ENCODE results near the gene CDK12. TPM values are rescaled to one million over a fixed set of nuclear protein-coding genes. Genes with fewer than 3 reads are reported as not detected.

Gene CDK12
- total and polyA plus RNA-seq, 2 donors (not counting 1 experiment from before 2014, with no cell fraction given), result 19.4 to 24.9 TPM

- no peak overlapping the region for H2AFZ ChIP-seq (ENCODE audit: low read length)
- no peak overlapping the region for H3K9ac ChIP-seq (ENCODE audit: insufficient read depth, low read length)
- no peak for TF ChIP-seq EZH2 (IDR thresholded peaks at IDR 0.05; ENCODE audit: low read length, missing control alignments)
- TF ChIP-seq, protein P1, sequence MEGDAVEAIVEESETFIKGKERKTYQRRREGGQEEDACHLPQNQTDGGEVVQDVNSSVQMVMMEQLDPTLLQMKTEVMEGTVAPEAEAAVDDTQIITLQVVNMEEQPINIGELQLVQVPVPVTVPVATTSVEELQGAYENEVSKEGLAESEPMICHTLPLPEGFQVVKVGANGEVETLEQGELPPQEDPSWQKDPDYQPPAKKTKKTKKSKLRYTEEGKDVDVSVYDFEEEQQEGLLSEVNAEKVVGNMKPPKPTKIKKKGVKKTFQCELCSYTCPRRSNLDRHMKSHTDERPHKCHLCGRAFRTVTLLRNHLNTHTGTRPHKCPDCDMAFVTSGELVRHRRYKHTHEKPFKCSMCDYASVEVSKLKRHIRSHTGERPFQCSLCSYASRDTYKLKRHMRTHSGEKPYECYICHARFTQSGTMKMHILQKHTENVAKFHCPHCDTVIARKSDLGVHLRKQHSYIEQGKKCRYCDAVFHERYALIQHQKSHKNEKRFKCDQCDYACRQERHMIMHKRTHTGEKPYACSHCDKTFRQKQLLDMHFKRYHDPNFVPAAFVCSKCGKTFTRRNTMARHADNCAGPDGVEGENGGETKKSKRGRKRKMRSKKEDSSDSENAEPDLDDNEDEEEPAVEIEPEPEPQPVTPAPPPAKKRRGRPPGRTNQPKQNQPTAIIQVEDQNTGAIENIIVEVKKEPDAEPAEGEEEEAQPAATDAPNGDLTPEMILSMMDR (conservative IDR thresholded peaks at IDR 0.05 in 1 of 2, IDR thresholded peaks at IDR 0.05 in 1 of 2; ENCODE audit: low read depth in 1 of 2, low read length in 2 of 2), result no peak
- H3K4me2 ChIP-seq (ENCODE audit: extremely low read depth, insufficient read depth, low read length), result no peak overlapping the region
- H3K36me3 ChIP-seq (ENCODE audit: control insufficient read depth, insufficient read depth, low read length), result peaks cover 3% of the 10 kb centered on the region
- H3K9me3 ChIP-seq (ENCODE audit: control insufficient read depth, insufficient read depth, low read depth, low read length), result no peaks in the 10 kb centered on the region
- no peaks in the 10 kb centered on the region for H4K20me1 ChIP-seq (ENCODE audit: control insufficient read depth, extremely low read depth, insufficient read depth, low read length)
- no peak for DNase-seq (ENCODE audit: low read depth in 2 of 2)
- no peaks in the 10 kb centered on the region for H3K27me3 ChIP-seq (ENCODE audit: control insufficient read depth, insufficient read depth, low read length)
- H3K79me2 ChIP-seq (ENCODE audit: control insufficient read depth, insufficient read depth, low read length), result no peaks in the 10 kb centered on the region
- no peak overlapping the region for H3K27ac ChIP-seq (ENCODE audit: insufficient read depth, low read length)
- no peaks in the 10 kb centered on the region for H3K4me1 ChIP-seq (ENCODE audit: control insufficient read depth, extremely low read depth, insufficient read depth, low read length)
- no peak overlapping the region for H3K4me3 ChIP-seq (replicated peaks in 1 of 4; ENCODE audit: control extremely low read depth in 1 of 4, insufficient read depth in 1 of 4, low read depth in 3 of 4, low read length in 4 of 4)
These were observed 101.1 kb downstream of the CDK12 start for GRCh38 chr17:39562395-39562794.

- DNase-seq (ENCODE audit: low read depth in 2 of 2), result peak; percentile 9 to 45
- Histone ChIP-seq H3K4me1 (ENCODE audit: control insufficient read depth, extremely low read depth, insufficient read depth, low read length) (no peaks in the 10 kb centered on the region), H3K9ac (ENCODE audit: insufficient read depth, low read length) (no peak overlapping the region), H3K4me3 (replicated peaks in 1 of 4; ENCODE audit: control extremely low read depth in 1 of 4, insufficient read depth in 1 of 4, low read depth in 3 of 4, low read length in 4 of 4) (no peak overlapping the region), H3K27ac (ENCODE audit: insufficient read depth, low read length) (no peak overlapping the region), H3K4me2 (ENCODE audit: extremely low read depth, insufficient read depth, low read length) (no peak overlapping the region), H3K36me3 (ENCODE audit: control insufficient read depth, insufficient read depth, low read length) (peaks cover 3% of the 10 kb centered on the region), H3K79me2 (ENCODE audit: control insufficient read depth, insufficient read depth, low read length) (no peaks in the 10 kb centered on the region), H4K20me1 (ENCODE audit: control insufficient read depth, extremely low read depth, insufficient read depth, low read length) (no peaks in the 10 kb centered on the region), H3K27me3 (ENCODE audit: control insufficient read depth, insufficient read depth, low read length) (no peaks in the 10 kb centered on the region), H2AFZ (ENCODE audit: low read length) (no peak overlapping the region), H3K9me3 (ENCODE audit: control insufficient read depth, insufficient read depth, low read depth, low read length) (no peaks in the 10 kb centered on the region)
- TF ChIP-seq EZH2 (IDR thresholded peaks at IDR 0.05; ENCODE audit: low read length, missing control alignments), result no peak
- TF ChIP-seq, protein P1 (conservative IDR thresholded peaks at IDR 0.05 in 1 of 2, IDR thresholded peaks at IDR 0.05 in 1 of 2; ENCODE audit: low read depth in 1 of 2, low read length in 2 of 2), result no peak
These were observed 101.7 kb downstream of the CDK12 start for GRCh38 chr17:39562976-39563375.

DNA sequence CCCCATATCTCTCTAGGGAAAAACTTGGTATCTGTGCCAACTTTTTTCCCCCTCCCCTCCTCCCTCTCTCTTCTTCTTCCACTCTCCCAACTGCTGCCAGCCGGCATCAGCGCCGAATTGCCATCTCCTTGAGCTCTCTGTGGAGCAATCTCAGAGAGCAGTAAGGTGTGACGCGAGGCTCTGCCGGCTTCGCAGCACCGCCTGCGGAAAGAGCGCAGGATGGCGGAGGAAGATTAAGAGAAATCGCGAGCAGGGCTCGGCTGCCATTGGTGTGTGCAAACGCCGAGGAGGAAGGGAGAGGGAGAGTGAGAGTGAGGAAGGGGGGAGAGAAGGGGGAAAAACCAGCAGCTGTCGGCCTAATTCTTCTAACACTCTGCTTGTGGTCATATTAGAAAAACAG, 102.2 kb downstream of the CDK12 start:
- H3K9ac ChIP-seq (ENCODE audit: insufficient read depth, low read length), result no peak overlapping the region
- no peak overlapping the region for H2AFZ ChIP-seq (ENCODE audit: low read length)
- H4K20me1 ChIP-seq (ENCODE audit: control insufficient read depth, extremely low read depth, insufficient read depth, low read length), result no peaks in the 10 kb centered on the region
- no peaks in the 10 kb centered on the region for H3K27me3 ChIP-seq (ENCODE audit: control insufficient read depth, insufficient read depth, low read length)
- no peak overlapping the region for H3K4me2 ChIP-seq (ENCODE audit: extremely low read depth, insufficient read depth, low read length)
- no peaks in the 10 kb centered on the region for H3K4me1 ChIP-seq (ENCODE audit: control insufficient read depth, extremely low read depth, insufficient read depth, low read length)
- H3K27ac ChIP-seq (ENCODE audit: insufficient read depth, low read length), result no peak overlapping the region
- H3K79me2 ChIP-seq (ENCODE audit: control insufficient read depth, insufficient read depth, low read length), result no peaks in the 10 kb centered on the region
- peaks cover 3% of the 10 kb centered on the region for H3K36me3 ChIP-seq (ENCODE audit: control insufficient read depth, insufficient read depth, low read length)
- TF ChIP-seq, protein P1 (conservative IDR thresholded peaks at IDR 0.05 in 1 of 2, IDR thresholded peaks at IDR 0.05 in 1 of 2; ENCODE audit: low read depth in 1 of 2, low read length in 2 of 2), result no peak
- TF ChIP-seq EZH2 (IDR thresholded peaks at IDR 0.05; ENCODE audit: low read length, missing control alignments), result no peak
- DNase-seq (ENCODE audit: low read depth in 2 of 2), result peak; percentile 6 to 23
- H3K4me3 ChIP-seq (replicated peaks in 1 of 4; ENCODE audit: control extremely low read depth in 1 of 4, insufficient read depth in 1 of 4, low read depth in 3 of 4, low read length in 4 of 4), result no peak overlapping the region
- no peaks in the 10 kb centered on the region for H3K9me3 ChIP-seq (ENCODE audit: control insufficient read depth, insufficient read depth, low read depth, low read length)

Measured in fibroblast of lung (primary cell).